HL-60/S4 treated with phorbol 12-myristate 13-acetate at 8.2 ng/mL for 4 days and 3 days (cell line): ENCODE data around the gene CHSY3.

Experiments
- in situ Hi-C: fragments of 300-500 bp; cut with MboI; formaldehyde crosslinking; loops from 2 replicates; pipeline ENCODE4 v1.15.0; 2022; ENCODE audit warnings: low sequenced_read_pairs

Gene CHSY3

GRCh38 chr5:129945028-129945427 lies 40.8 kb downstream of the CHSY3 start:
- in situ Hi-C loops, result no loop called here

GRCh38 chr5:129945774-129946270 lies 41.6 kb downstream of the CHSY3 start:
- in situ Hi-C loops, result no loop called here

GRCh38 chr5:129951039-129951438 lies 46.8 kb downstream of the CHSY3 start:
- in situ Hi-C loops, result no loop called here

GRCh38 chr5:129958581-129958980 lies 54.3 kb downstream of the CHSY3 start:
- in situ Hi-C loops, result no loop called here

- in situ Hi-C loops, result no loop called here
Observed at GRCh38 chr5:129960831-129961230, 56.6 kb downstream of the CHSY3 start.

GRCh38 chr5:129962506-129962905 lies 58.2 kb downstream of the CHSY3 start:
- in situ Hi-C loops, result no loop called here

- in situ Hi-C loops, result no loop called here
Observed at GRCh38 chr5:129963359-129963758, 59.1 kb downstream of the CHSY3 start.

- in situ Hi-C loops, result no loop called here
Observed at GRCh38 chr5:129966071-129966470, 61.8 kb downstream of the CHSY3 start.

GRCh38 chr5:129971714-129972113 lies 67.4 kb downstream of the CHSY3 start:
- in situ Hi-C loops, result no loop called here

- in situ Hi-C loops, result no loop called here
Observed at GRCh38 chr5:129972465-129973141, 68.3 kb downstream of the CHSY3 start.

GRCh38 chr5:129973716-129974426 lies 69.6 kb downstream of the CHSY3 start:
- in situ Hi-C loops, result no loop called here

- in situ Hi-C loops, result no loop called here
Observed at GRCh38 chr5:129977810-129978209, 73.5 kb downstream of the CHSY3 start.

GRCh38 chr5:129978270-129978669 lies 74.0 kb downstream of the CHSY3 start:
- in situ Hi-C loops, result no loop called here

- in situ Hi-C loops, result no loop called here
Observed at GRCh38 chr5:129988453-129988852, 84.2 kb downstream of the CHSY3 start.

GRCh38 chr5:129991780-129992179 lies 87.5 kb downstream of the CHSY3 start:
- in situ Hi-C loops, result no loop called here

- in situ Hi-C loops, result no loop called here
Observed at GRCh38 chr5:129996896-129997295, 92.6 kb downstream of the CHSY3 start.

GRCh38 chr5:130000460-130000859 lies 96.2 kb downstream of the CHSY3 start:
- in situ Hi-C loops, result no loop called here

- in situ Hi-C loops, result no loop called here
Observed at GRCh38 chr5:130002183-130002582, 97.9 kb downstream of the CHSY3 start.

GRCh38 chr5:130002876-130003275 lies 98.6 kb downstream of the CHSY3 start:
- in situ Hi-C loops, result no loop called here

GRCh38 chr5:130011986-130012385 lies 107.7 kb downstream of the CHSY3 start:
- in situ Hi-C loops, result no loop called here

GRCh38 chr5:130017173-130017572 lies 112.9 kb downstream of the CHSY3 start:
- in situ Hi-C loops, result no loop called here

- in situ Hi-C loops, result no loop called here
Observed at GRCh38 chr5:130018641-130019040, 114.4 kb downstream of the CHSY3 start.
